ENCODE data around the gene HDAC9.
A peak's percentile ranks its signal among the peaks of the same experiment; 100 is the strongest.
"Not testable (repeated sequence)": the region's sequence is repeated elsewhere in the genome, so short reads cannot be mapped to it uniquely, and the experiment has no call there.

The HDAC9 gene

DNA sequence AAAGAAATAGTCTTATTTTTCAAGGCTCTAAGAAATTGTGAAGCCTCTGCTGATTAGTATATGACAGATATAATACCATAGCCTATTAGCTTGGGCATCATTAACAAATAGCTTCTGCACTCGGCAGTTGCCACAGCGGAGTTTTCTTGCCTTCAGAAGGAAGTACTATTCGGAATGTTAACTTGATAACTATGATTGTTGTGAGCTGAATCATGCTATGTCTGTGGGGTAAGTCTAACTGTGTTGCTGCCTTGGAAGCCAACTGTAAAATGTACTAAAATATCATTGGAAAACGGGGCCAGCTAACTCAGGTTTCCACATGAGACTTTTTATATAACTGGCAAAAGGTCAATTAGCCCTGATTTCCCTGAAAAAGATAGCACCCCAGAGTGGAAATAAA, 528.7 kb downstream of the HDAC9 start:
- no peak for DNase-seq (ENCODE audit: low spot score)

DNA sequence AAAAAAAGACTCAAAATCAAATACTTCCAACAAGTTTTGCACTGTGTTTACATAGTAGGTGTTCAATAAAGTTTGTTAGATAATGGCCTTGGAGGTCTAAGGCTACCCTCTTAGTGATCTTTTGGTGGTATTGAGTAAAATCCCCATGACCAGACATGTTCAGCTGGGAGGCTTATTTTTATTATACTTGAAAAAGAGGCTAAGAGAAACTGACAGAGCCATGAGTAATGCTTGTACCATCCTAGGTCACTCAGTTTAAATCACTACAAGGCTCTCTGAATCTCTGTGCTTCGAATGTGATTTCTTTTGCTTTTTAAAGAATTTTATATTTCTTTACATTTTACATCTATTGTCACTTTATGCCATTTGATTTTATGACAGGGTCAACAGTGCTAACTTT, 531.3 kb downstream of the HDAC9 start:
- DNase-seq (ENCODE audit: low spot score): no peak

DNA sequence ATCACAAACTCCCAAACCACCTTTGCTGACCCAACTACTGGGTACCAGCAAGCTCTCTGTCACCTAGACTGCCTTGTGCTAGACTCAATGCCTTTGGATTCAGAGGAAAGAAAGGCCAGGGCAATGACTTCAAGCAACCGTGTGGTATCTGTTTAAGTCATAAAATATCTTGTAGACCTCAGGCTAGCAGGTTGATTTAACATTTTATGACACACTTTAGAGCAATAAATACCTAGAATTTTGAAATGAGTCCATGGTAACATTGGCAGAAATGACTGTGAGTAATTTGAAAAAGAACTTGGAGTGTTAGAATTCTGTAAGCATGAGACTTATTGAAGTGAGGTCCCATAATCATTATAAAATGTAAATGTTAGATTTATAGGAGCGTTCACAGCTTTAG, 534.7 kb downstream of the HDAC9 start:
- DNase-seq (ENCODE audit: low spot score): no peak

DNA sequence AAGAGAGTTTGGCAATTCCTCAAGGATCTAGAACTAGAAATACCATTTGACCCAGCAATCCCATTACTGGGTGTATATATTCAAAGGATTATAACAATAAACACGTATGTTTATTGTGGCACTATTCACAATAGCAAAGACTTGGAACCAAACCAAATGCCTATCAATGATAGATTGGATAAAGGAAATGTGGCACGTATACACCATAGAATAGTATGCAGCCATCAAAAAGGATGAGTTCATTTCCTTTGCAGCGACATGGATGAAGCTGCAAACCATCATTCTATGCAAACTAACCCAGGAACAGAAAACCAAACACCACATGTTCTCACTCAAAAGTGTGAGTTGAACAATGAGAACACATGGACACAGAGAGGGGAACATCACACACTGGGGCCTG, 537.4 kb downstream of the HDAC9 start:
- not testable (repeated sequence) for DNase-seq (ENCODE audit: low spot score)

DNA sequence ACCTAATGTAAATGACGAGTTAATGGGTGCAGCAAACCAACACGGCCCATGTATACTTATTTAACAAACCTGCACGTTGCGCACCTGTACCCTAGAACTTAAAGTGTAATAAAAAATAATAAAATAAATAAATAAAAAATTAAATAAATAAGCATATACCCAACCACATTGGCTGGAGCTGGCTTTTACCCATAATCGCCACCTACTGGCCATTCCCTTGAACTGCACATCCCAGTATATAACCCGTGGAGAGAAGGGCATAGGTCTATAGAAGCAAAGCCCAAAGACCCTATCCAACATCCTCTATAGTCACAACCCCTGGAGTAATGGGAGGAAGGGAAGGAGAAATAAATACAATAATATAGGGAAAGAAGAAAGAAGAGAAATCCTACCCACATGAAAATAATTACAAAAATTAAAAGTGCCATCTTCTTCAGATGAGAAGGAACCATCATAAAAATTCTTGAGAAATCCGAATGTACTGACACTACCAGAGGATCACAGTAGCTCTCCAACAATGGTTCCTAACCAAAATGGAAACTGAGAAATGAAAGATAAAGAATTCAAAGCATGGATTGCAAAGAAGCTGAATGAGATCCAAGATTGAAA, 556.3 kb downstream of the HDAC9 start:
- peak; percentile 10 for DNase-seq (ENCODE audit: low spot score)

Data from cerebellar cortex (tissue), 1 donor.